Activated CD4-positive, alpha-beta T cell treated with anti-CD3 and anti-CD28 coated beads, Interleukin-2, amount 10 ng/mL, durations not matched to agents 7 days and 5 days (primary cell): Measurements from ENCODE around the gene FOXO1. TPM values are rescaled to one million over a fixed set of nuclear protein-coding genes. Genes with fewer than 3 reads are reported as not detected.

ENCODE experiments used
- CTCF ChIA-PET: fragments of 350-600 bp; sonication (Branson Sonifier 250); formaldehyde crosslinking; loops from one replicate; lab custom pipeline; 2021; ENCODE audit warnings: antibody characterized with exemption; lab: Charles Lee
- POLR2A ChIA-PET: fragments of 350-600 bp; sonication (Branson Sonifier 250); formaldehyde crosslinking; loops from one replicate; lab custom pipeline; 2021; ENCODE audit warnings: antibody characterized with exemption; lab: Charles Lee
- DNase-seq: peaks from one replicate; pipeline ENCODE4 v3.0.0-alpha.2; 2020
- H3K27ac Mint-ChIP-seq: one replicate; pipeline ENCODE4 v1.8.0; 2021; ENCODE audit warnings: mild to moderate bottlenecking, moderate library complexity, mixed read lengths
- H3K27me3 Mint-ChIP-seq: one replicate; pipeline ENCODE4 v1.8.0; 2021; ENCODE audit warnings: mixed read lengths
- H3K36me3 Mint-ChIP-seq: one replicate; pipeline ENCODE4 v1.8.0; 2021; ENCODE audit warnings: low read depth, mixed read lengths
- H3K4me1 Mint-ChIP-seq: one replicate; pipeline ENCODE4 v1.8.0; 2021; ENCODE audit warnings: mixed read lengths
- H3K4me3 Mint-ChIP-seq: one replicate; pipeline ENCODE4 v1.8.0; 2021; ENCODE audit warnings: mild to moderate bottlenecking, moderate library complexity, mixed read lengths
- H3K9me3 Mint-ChIP-seq: one replicate; pipeline ENCODE4 v1.8.0; 2021; ENCODE audit warnings: mixed read lengths
- total RNA-seq, 2 experiments: library from RNA; stranded (reverse); gene quantifications; one replicate each; pipeline ENCODE4 v1.2.3, GENCODE V29; 2021

Gene FOXO1
- total RNA-seq, 2 experiments from 2014 or later: 40.3 to 46.5 TPM

- CTCF ChIA-PET: interaction anchor here (0.6 to 1.5 kb wide), 4 partner anchors 10 to 496 kb away, joined by 3 to 4 read pairs (median 3); no protein-coding TSS in a partner anchor
- H3K4me3 Mint-ChIP-seq: no peak overlapping the region
- H3K27ac Mint-ChIP-seq: no peak overlapping the region
These were observed 102.0 kb downstream of the FOXO1 start for GRCh38 chr13:40564342-40565001.

GRCh38 chr13:40563350-40564125, 102.9 kb downstream of the FOXO1 start:
- Mint-ChIP-seq H3K36me3 (peaks cover 29% of the 10 kb centered on the region), H3K4me1 (peaks cover 65% of the 10 kb centered on the region), H3K27me3 (no peaks in the 10 kb centered on the region), H3K9me3 (peaks cover 5% of the 10 kb centered on the region), H3K27ac (peak overlapping the region; percentile 12), H3K4me3 (no peak overlapping the region)
- ChIA-PET POLR2A (interaction anchor here (0.7 kb wide), 1 partner anchor 55 kb away, joined by 3 read pairs; no protein-coding TSS in a partner anchor), CTCF (interaction anchor here (0.6 kb wide), 1 partner anchor 67 kb away, joined by 3 read pairs; no protein-coding TSS in a partner anchor)
- no peak for DNase-seq

More at GRCh38 chr13:40564342-40565001, 102.0 kb downstream of the FOXO1 start:
- no peak for DNase-seq
- H3K4me1 Mint-ChIP-seq: peaks cover 64% of the 10 kb centered on the region
- H3K27me3 Mint-ChIP-seq: no peaks in the 10 kb centered on the region
- POLR2A ChIA-PET: no interaction called here
- H3K9me3 Mint-ChIP-seq: peaks cover 5% of the 10 kb centered on the region
- H3K36me3 Mint-ChIP-seq: peaks cover 20% of the 10 kb centered on the region

GRCh38 chr13:40562975-40563349, 103.5 kb downstream of the FOXO1 start:
- no peak for DNase-seq
- no peaks in the 10 kb centered on the region for H3K27me3 Mint-ChIP-seq
- H3K36me3 Mint-ChIP-seq: peaks cover 29% of the 10 kb centered on the region
- ChIA-PET CTCF (no interaction called here), POLR2A (interaction anchor here (0.7 kb wide), 1 partner anchor 55 kb away, joined by 3 read pairs; no protein-coding TSS in a partner anchor)
- no peak overlapping the region for H3K4me3 Mint-ChIP-seq
- H3K9me3 Mint-ChIP-seq: peaks cover 5% of the 10 kb centered on the region
- H3K4me1 Mint-ChIP-seq: peaks cover 63% of the 10 kb centered on the region
- no peak overlapping the region for H3K27ac Mint-ChIP-seq

GRCh38 chr13:40559915-40560314, 106.5 kb downstream of the FOXO1 start:
- Mint-ChIP-seq H3K4me3 (no peak overlapping the region), H3K9me3 (peaks cover 5% of the 10 kb centered on the region), H3K27ac (no peak overlapping the region), H3K27me3 (no peaks in the 10 kb centered on the region), H3K36me3 (peaks cover 42% of the 10 kb centered on the region), H3K4me1 (peaks cover 51% of the 10 kb centered on the region)
- ChIA-PET CTCF (interaction anchor here (1.4 kb wide), 1 partner anchor 19 kb away, joined by 3 read pairs; no protein-coding TSS in a partner anchor), POLR2A (no interaction called here)
- DNase-seq: no peak

- no peak for DNase-seq
- no peaks in the 10 kb centered on the region for H3K27me3 Mint-ChIP-seq
- H3K4me1 Mint-ChIP-seq: peaks cover 40% of the 10 kb centered on the region
- ChIA-PET POLR2A (no interaction called here), CTCF (interaction anchor here (1.1 kb wide), 1 partner anchor 13 kb away, joined by 4 read pairs; no protein-coding TSS in a partner anchor)
- H3K9me3 Mint-ChIP-seq: peaks cover 5% of the 10 kb centered on the region
- peaks cover 47% of the 10 kb centered on the region for H3K36me3 Mint-ChIP-seq
- H3K4me3 Mint-ChIP-seq: no peak overlapping the region
- H3K27ac Mint-ChIP-seq: peak overlapping the region; percentile 19
These were observed 107.8 kb downstream of the FOXO1 start for GRCh38 chr13:40558656-40559055.

GRCh38 chr13:40556453-40556852, 110.0 kb downstream of the FOXO1 start:
- H3K4me1 Mint-ChIP-seq: peaks cover 32% of the 10 kb centered on the region
- no peak overlapping the region for H3K4me3 Mint-ChIP-seq
- no peak overlapping the region for H3K27ac Mint-ChIP-seq
- ChIA-PET CTCF (no interaction called here), POLR2A (no interaction called here)
- no peak for DNase-seq
- H3K27me3 Mint-ChIP-seq: no peaks in the 10 kb centered on the region
- peaks cover 5% of the 10 kb centered on the region for H3K9me3 Mint-ChIP-seq
- peaks cover 47% of the 10 kb centered on the region for H3K36me3 Mint-ChIP-seq

GRCh38 chr13:40553356-40553755, 113.1 kb downstream of the FOXO1 start:
- Mint-ChIP-seq H3K27me3 (no peaks in the 10 kb centered on the region), H3K4me3 (no peak overlapping the region), H3K36me3 (peaks cover 22% of the 10 kb centered on the region), H3K27ac (no peak overlapping the region), H3K9me3 (no peaks in the 10 kb centered on the region), H3K4me1 (peaks cover 14% of the 10 kb centered on the region)
- ChIA-PET POLR2A (no interaction called here), CTCF (interaction anchor here (0.9 kb wide), 1 partner anchor 11 kb away, joined by 3 read pairs; no protein-coding TSS in a partner anchor)
- no peak for DNase-seq

GRCh38 chr13:40552895-40553294, 113.5 kb downstream of the FOXO1 start:
- Mint-ChIP-seq H3K27ac (no peak overlapping the region), H3K36me3 (peaks cover 21% of the 10 kb centered on the region), H3K4me3 (no peak overlapping the region), H3K27me3 (no peaks in the 10 kb centered on the region), H3K9me3 (no peaks in the 10 kb centered on the region), H3K4me1 (peaks cover 13% of the 10 kb centered on the region)
- ChIA-PET POLR2A (no interaction called here), CTCF (interaction anchor here (0.6 to 0.9 kb wide), 2 partner anchors 12 to 71 kb away, joined by 3 to 4 read pairs; no protein-coding TSS in a partner anchor)
- DNase-seq: no peak

GRCh38 chr13:40550130-40550529, 116.3 kb downstream of the FOXO1 start:
- no peak for DNase-seq
- H3K27me3 Mint-ChIP-seq: no peaks in the 10 kb centered on the region
- no peak overlapping the region for H3K27ac Mint-ChIP-seq
- CTCF ChIA-PET: no interaction called here
- POLR2A ChIA-PET: no interaction called here
- H3K4me3 Mint-ChIP-seq: no peak overlapping the region
- no peaks in the 10 kb centered on the region for H3K9me3 Mint-ChIP-seq
- peaks cover 11% of the 10 kb centered on the region for H3K4me1 Mint-ChIP-seq
- peaks cover 8% of the 10 kb centered on the region for H3K36me3 Mint-ChIP-seq

GRCh38 chr13:40549500-40550094, 116.8 kb downstream of the FOXO1 start:
- peaks cover 10% of the 10 kb centered on the region for H3K4me1 Mint-ChIP-seq
- no peaks in the 10 kb centered on the region for H3K27me3 Mint-ChIP-seq
- CTCF ChIA-PET: no interaction called here
- no peak for DNase-seq
- no peak overlapping the region for H3K4me3 Mint-ChIP-seq
- H3K9me3 Mint-ChIP-seq: no peaks in the 10 kb centered on the region
- H3K36me3 Mint-ChIP-seq: peaks cover 8% of the 10 kb centered on the region
- POLR2A ChIA-PET: no interaction called here
- H3K27ac Mint-ChIP-seq: no peak overlapping the region

- Mint-ChIP-seq H3K36me3 (peaks cover 2% of the 10 kb centered on the region), H3K4me3 (no peak overlapping the region), H3K27me3 (no peaks in the 10 kb centered on the region), H3K27ac (no peak overlapping the region), H3K4me1 (peaks cover 6% of the 10 kb centered on the region), H3K9me3 (no peaks in the 10 kb centered on the region)
- ChIA-PET POLR2A (no interaction called here), CTCF (interaction anchor here (1.0 to 1.6 kb wide), 2 partner anchors 10 to 44 kb away, joined by 3 to 4 read pairs; no protein-coding TSS in a partner anchor)
- DNase-seq: no peak
These were observed 118.7 kb downstream of the FOXO1 start for GRCh38 chr13:40547591-40548315.

GRCh38 chr13:40546047-40546446, 120.4 kb downstream of the FOXO1 start:
- Mint-ChIP-seq H3K4me1 (no peaks in the 10 kb centered on the region), H3K36me3 (peaks cover 2% of the 10 kb centered on the region), H3K9me3 (no peaks in the 10 kb centered on the region), H3K27ac (no peak overlapping the region), H3K27me3 (no peaks in the 10 kb centered on the region), H3K4me3 (no peak overlapping the region)
- CTCF ChIA-PET: no interaction called here
- POLR2A ChIA-PET: no interaction called here
- no peak for DNase-seq
